Measurements from ENCODE around the gene PRDM1.
A peak's percentile ranks its signal among the peaks of the same experiment; 100 is the strongest.

Gene PRDM1

GRCh38 chr6:106087548-106088325, 1.6 kb downstream of the PRDM1 start:
- DNase-seq (no peak), ATAC-seq (ENCODE audit: insufficient read depth, low read depth) (no peak)
- Histone ChIP-seq H2AFZ (ENCODE audit: low read depth, low read length) (0 out of 2 replicates have a peak overlapping the region, but pooled peaks have one; percentile 6), H3K79me2 (ENCODE audit: insufficient read depth, low read length) (no peaks in the 10 kb centered on the region), H3K4me1 (ENCODE audit: insufficient read depth, low read length) (peaks cover 71% of the 10 kb centered on the region), H3K9ac (ENCODE audit: low read depth, low read length) (peak overlapping the region; percentile 64; the same call in 1 of the 2 replicates), H3K4me2 (ENCODE audit: insufficient read depth, low read length) (peak overlapping the region; percentile 86), H3K9me3 (ENCODE audit: insufficient read depth, low read length, severe bottlenecking) (no peaks in the 10 kb centered on the region), H4K20me1 (ENCODE audit: insufficient read depth, low read length) (no peaks in the 10 kb centered on the region), H3K27ac (ENCODE audit: low read length) (peak overlapping the region; percentile 48; the same call in 1 of the 2 replicates), H3K4me3 (ENCODE audit: low read depth in 1 of 2, low read length in 2 of 2) (peak overlapping the region in 1 of 2 experiments; percentile 65; a peak in 2 of 4 replicates), H3K27me3 (ENCODE audit: insufficient read depth, low read length, poor library complexity) (no peaks in the 10 kb centered on the region), H3K36me3 (ENCODE audit: insufficient read depth, low read length) (0 out of 2 replicates have a peak, but pooled peaks cover 4% of the 10 kb centered on the region)
- no peak for TF ChIP-seq EZH2 (IDR thresholded peaks at IDR 0.05; ENCODE audit: borderline replicate concordance, low read depth, low read length, severe bottlenecking)
- TF ChIP-seq CTCF (IDR thresholded peaks at IDR 0.05; ENCODE audit: borderline replicate concordance, extremely low read depth, low read length, poor library complexity, severe bottlenecking): no peak

GRCh38 chr6:106090001-106090400, 3.9 kb downstream of the PRDM1 start:
- no peak overlapping the region for H2AFZ ChIP-seq (ENCODE audit: low read depth, low read length)
- H3K79me2 ChIP-seq (ENCODE audit: insufficient read depth, low read length): no peaks in the 10 kb centered on the region
- H4K20me1 ChIP-seq (ENCODE audit: insufficient read depth, low read length): no peaks in the 10 kb centered on the region
- no peaks in the 10 kb centered on the region for H3K27me3 ChIP-seq (ENCODE audit: insufficient read depth, low read length, poor library complexity)
- H3K9me3 ChIP-seq (ENCODE audit: insufficient read depth, low read length, severe bottlenecking): no peaks in the 10 kb centered on the region
- TF ChIP-seq EZH2 (IDR thresholded peaks at IDR 0.05; ENCODE audit: borderline replicate concordance, low read depth, low read length, severe bottlenecking) (no peak), CTCF (IDR thresholded peaks at IDR 0.05; ENCODE audit: borderline replicate concordance, extremely low read depth, low read length, poor library complexity, severe bottlenecking) (peak; percentile 43)
- no peak overlapping the region for H3K27ac ChIP-seq (ENCODE audit: low read length)
- ATAC-seq (ENCODE audit: insufficient read depth, low read depth): no peak
- H3K4me1 ChIP-seq (ENCODE audit: insufficient read depth, low read length): peaks cover 48% of the 10 kb centered on the region
- H3K9ac ChIP-seq (ENCODE audit: low read depth, low read length): no peak overlapping the region
- no peak overlapping the region for H3K4me3 ChIP-seq (ENCODE audit: low read depth in 1 of 2, low read length in 2 of 2)
- 0 out of 2 replicates have a peak, but pooled peaks cover 4% of the 10 kb centered on the region for H3K36me3 ChIP-seq (ENCODE audit: insufficient read depth, low read length)
- 0 out of 2 replicates have a peak overlapping the region, but pooled peaks have one; percentile 86 for H3K4me2 ChIP-seq (ENCODE audit: insufficient read depth, low read length)
- no peak for DNase-seq

- no peak overlapping the region for H3K9ac ChIP-seq (ENCODE audit: low read depth, low read length)
- ATAC-seq (ENCODE audit: insufficient read depth, low read depth) (no peak), DNase-seq (no peak)
- H3K4me1 ChIP-seq (ENCODE audit: insufficient read depth, low read length): peaks cover 38% of the 10 kb centered on the region
- H4K20me1 ChIP-seq (ENCODE audit: insufficient read depth, low read length): no peaks in the 10 kb centered on the region
- no peak overlapping the region for H3K4me2 ChIP-seq (ENCODE audit: insufficient read depth, low read length)
- TF ChIP-seq EZH2 (IDR thresholded peaks at IDR 0.05; ENCODE audit: borderline replicate concordance, low read depth, low read length, severe bottlenecking) (no peak), CTCF (IDR thresholded peaks at IDR 0.05; ENCODE audit: borderline replicate concordance, extremely low read depth, low read length, poor library complexity, severe bottlenecking) (no peak)
- H3K27ac ChIP-seq (ENCODE audit: low read length): no peak overlapping the region
- peaks cover 9% of the 10 kb centered on the region for H3K36me3 ChIP-seq (ENCODE audit: insufficient read depth, low read length)
- no peak overlapping the region for H3K4me3 ChIP-seq (ENCODE audit: low read depth in 1 of 2, low read length in 2 of 2)
- no peak overlapping the region for H2AFZ ChIP-seq (ENCODE audit: low read depth, low read length)
- no peaks in the 10 kb centered on the region for H3K9me3 ChIP-seq (ENCODE audit: insufficient read depth, low read length, severe bottlenecking)
- no peaks in the 10 kb centered on the region for H3K27me3 ChIP-seq (ENCODE audit: insufficient read depth, low read length, poor library complexity)
- no peaks in the 10 kb centered on the region for H3K79me2 ChIP-seq (ENCODE audit: insufficient read depth, low read length)
Measured at GRCh38 chr6:106092279-106092678, 6.1 kb downstream of the PRDM1 start.

Measured in DND-41 (cell line).